Right atrium auricular region (tissue), 2 donors: ENCODE measurements around the gene CSMD2. TPM values are rescaled to one million over a fixed set of nuclear protein-coding genes. Genes with fewer than 3 reads are reported as not detected.

Experiments
- DNase-seq: peaks from one replicate; pipeline ENCODE4 v3.0.0-alpha.2; 2019; ENCODE audit warnings: low spot score
- H3K27ac ChIP-seq, 2 donors: fragments of 200-600 bp; sonication (generic); 1 replicate in 1 of 2; 2 replicates in 1 of 2; pipeline ENCODE4 v1.5.1; 2016 to 2019
- H3K27me3 ChIP-seq, 2 donors: fragments of 200-600 bp; sonication (generic); one replicate each; pipeline versions ENCODE4 v1.5.1 to v1.6.0; 2017 to 2019
- H3K36me3 ChIP-seq: fragments of 200-600 bp; sonication (generic); one replicate; pipeline ENCODE4 v1.5.1; 2016
- H3K4me1 ChIP-seq, 2 donors: fragments of 200-600 bp; sonication (generic); one replicate each; pipeline versions ENCODE4 v1.5.1 to v1.6.0; 2017 to 2019
- H3K4me3 ChIP-seq, 2 donors: fragments of 200-600 bp; sonication (generic); 1 replicate in 1 of 2; 2 replicates in 1 of 2; pipeline ENCODE4 v1.5.1; 2017 to 2019; ENCODE audit warnings: mild to moderate bottlenecking in 1 of 2, moderate library complexity in 1 of 2
- H3K9me3 ChIP-seq, 2 donors: fragments of 200-600 bp; sonication (generic); one replicate each; pipeline ENCODE4 v1.5.1; 2019
- total RNA-seq, 2 donors: library from RNA; depleted of rRNA; stranded (reverse); fragments of >200 nt; gene quantifications; one replicate each; pipeline ENCODE4 v1.1.0, GENCODE V29; 2016
- TF ChIP-seq, protein P1 (sequence below), 2 donors: fragments of 200-600 bp; sonication (generic); IDR thresholded peaks; one replicate each; pipeline ENCODE4 v1.5.1; 2019; ENCODE audit warnings: antibody characterized with exemption in 2 of 2

The CSMD2 gene
- total RNA-seq, 2 donors from 2014 or later: 0.39 to 0.44 TPM

DNA sequence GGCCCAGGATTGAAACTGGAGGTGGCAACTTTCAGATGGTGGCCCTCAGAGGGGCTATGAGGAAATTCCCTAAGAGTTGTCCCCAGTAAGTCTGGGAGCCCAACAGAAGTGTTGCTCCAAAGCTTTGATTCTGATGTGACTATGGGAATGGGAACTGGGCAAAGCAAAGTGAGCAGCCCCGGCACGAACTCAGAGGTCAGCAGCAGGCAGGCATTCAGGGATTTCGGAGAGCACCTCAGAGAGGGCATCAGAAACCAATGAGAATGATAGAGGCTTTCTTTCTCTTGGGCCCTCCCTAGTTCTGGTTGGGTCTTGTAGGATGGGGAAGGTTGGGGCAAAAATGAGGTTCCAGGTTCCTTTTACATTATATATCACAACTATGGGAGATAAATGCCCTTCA lies 422.4 kb downstream of the CSMD2 start:
- DNase-seq: no peak

DNA sequence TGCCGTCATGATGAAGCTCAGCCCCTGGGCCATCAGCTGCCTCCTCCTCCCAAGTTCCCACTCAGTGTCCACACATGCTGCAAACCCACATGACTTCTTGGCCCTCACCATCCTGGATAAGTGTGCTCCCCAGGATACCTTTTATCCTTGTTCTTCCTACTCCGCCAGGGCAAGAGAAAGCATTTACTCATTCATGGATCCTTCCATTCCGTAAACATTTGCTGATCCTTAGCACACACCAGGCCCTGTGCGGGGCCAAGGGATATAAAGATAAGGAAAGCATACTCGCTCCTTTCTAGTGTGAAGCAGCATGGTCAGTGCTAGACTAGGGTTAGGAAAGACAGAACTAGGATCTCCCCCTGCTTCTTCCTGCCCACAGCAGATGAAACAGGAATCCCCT lies 423.3 kb downstream of the CSMD2 start:
- TF ChIP-seq, protein P1, sequence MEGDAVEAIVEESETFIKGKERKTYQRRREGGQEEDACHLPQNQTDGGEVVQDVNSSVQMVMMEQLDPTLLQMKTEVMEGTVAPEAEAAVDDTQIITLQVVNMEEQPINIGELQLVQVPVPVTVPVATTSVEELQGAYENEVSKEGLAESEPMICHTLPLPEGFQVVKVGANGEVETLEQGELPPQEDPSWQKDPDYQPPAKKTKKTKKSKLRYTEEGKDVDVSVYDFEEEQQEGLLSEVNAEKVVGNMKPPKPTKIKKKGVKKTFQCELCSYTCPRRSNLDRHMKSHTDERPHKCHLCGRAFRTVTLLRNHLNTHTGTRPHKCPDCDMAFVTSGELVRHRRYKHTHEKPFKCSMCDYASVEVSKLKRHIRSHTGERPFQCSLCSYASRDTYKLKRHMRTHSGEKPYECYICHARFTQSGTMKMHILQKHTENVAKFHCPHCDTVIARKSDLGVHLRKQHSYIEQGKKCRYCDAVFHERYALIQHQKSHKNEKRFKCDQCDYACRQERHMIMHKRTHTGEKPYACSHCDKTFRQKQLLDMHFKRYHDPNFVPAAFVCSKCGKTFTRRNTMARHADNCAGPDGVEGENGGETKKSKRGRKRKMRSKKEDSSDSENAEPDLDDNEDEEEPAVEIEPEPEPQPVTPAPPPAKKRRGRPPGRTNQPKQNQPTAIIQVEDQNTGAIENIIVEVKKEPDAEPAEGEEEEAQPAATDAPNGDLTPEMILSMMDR (IDR thresholded peaks at IDR 0.05): no peak
- Histone ChIP-seq H3K36me3 (no peaks in the 10 kb centered on the region), H3K4me3 (no peak overlapping the region), H3K27ac (no peak overlapping the region), H3K4me1 (no peaks in the 10 kb centered on the region), H3K27me3 (no peaks in the 10 kb centered on the region), H3K9me3 (no peaks in the 10 kb centered on the region)
- DNase-seq: no peak

More for the DNA sequence above, 422.4 kb downstream of the CSMD2 start:
- Histone ChIP-seq H3K9me3 (no peaks in the 10 kb centered on the region), H3K4me1 (no peaks in the 10 kb centered on the region), H3K27me3 (no peaks in the 10 kb centered on the region), H3K27ac (no peak overlapping the region), H3K4me3 (no peak overlapping the region), H3K36me3 (no peaks in the 10 kb centered on the region)
- TF ChIP-seq, protein P1 (IDR thresholded peaks at IDR 0.05): no peak

DNA sequence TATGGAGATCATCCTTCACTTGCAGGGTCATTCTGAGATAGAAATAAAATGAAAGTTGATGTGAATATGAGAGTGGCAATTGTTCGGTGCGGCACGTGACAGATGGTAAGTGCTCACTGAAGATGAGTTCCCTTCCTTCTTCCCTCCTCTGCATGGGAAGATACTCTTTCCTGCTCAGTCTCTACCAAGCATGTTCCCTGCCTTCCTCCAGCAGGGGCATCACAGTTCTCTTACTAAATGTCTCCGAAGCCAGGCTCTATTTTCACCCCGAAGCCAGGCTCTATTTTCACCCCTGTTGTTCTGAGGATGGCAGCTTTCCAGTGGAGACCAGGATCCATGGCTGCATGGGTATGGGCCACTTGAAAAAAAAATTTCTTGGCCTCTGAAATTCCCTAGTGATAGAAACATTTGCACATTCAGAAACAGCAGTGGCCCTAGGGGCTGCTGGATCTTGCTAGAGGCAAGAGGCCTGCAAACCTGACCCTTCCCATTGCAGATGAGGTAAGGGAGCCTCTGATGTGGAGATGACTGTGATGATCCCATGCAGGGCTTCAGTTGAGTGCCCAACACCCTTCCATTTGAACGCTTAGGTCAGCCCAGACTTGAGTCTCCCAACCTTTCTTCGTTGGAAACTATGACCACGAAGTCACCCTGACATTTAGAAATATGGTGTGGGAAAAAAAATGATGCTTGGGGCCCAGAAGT lies 424.8 kb downstream of the CSMD2 start:
- Histone ChIP-seq H3K27ac (no peak overlapping the region), H3K4me3 (no peak overlapping the region), H3K27me3 (no peaks in the 10 kb centered on the region), H3K4me1 (no peaks in the 10 kb centered on the region), H3K9me3 (no peaks in the 10 kb centered on the region), H3K36me3 (no peaks in the 10 kb centered on the region)
- DNase-seq: no peak
- TF ChIP-seq, protein P1 (IDR thresholded peaks at IDR 0.05): no peak

- Histone ChIP-seq H3K4me3 (no peak overlapping the region), H3K27me3 (no peaks in the 10 kb centered on the region), H3K4me1 (no peaks in the 10 kb centered on the region), H3K36me3 (no peaks in the 10 kb centered on the region), H3K27ac (no peak overlapping the region), H3K9me3 (no peaks in the 10 kb centered on the region)
- DNase-seq: no peak
- TF ChIP-seq, protein P1 (IDR thresholded peaks at IDR 0.05): no peak
Measured at GRCh38 chr1:33738976-33739375, 426.1 kb downstream of the CSMD2 start.

DNA sequence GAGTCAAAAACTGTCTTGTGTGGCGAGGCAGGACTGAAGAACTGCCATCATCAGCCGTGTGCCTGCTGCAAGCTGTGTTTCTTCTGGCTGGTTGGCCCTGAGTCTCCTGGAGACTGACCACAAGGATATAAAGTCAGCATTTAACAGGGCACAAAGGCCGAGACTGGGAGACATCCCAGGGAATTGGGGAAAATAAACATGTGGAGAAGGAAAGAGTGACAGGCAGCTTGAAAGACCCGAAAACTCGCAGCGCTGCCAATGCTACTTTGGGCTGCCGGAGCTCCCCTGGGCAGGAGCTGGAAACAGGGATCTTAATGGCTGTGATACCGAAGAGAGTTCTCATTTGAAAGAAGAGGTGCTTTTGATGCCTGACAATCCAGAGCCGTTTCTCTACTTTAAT lies 426.5 kb downstream of the CSMD2 start:
- H3K27me3 ChIP-seq: no peaks in the 10 kb centered on the region
- no peak overlapping the region for H3K27ac ChIP-seq
- H3K9me3 ChIP-seq: no peaks in the 10 kb centered on the region
- H3K4me3 ChIP-seq: no peak overlapping the region
- H3K4me1 ChIP-seq: no peaks in the 10 kb centered on the region
- TF ChIP-seq, protein P1 (IDR thresholded peaks at IDR 0.05): no peak
- H3K36me3 ChIP-seq: no peaks in the 10 kb centered on the region
- no peak for DNase-seq

GRCh38 chr1:33736496-33736895 lies 428.5 kb downstream of the CSMD2 start:
- TF ChIP-seq, protein P1 (IDR thresholded peaks at IDR 0.05): no peak
- no peaks in the 10 kb centered on the region for H3K27me3 ChIP-seq
- H3K27ac ChIP-seq: no peak overlapping the region
- H3K4me1 ChIP-seq: no peaks in the 10 kb centered on the region
- H3K4me3 ChIP-seq: no peak overlapping the region
- no peaks in the 10 kb centered on the region for H3K9me3 ChIP-seq
- no peaks in the 10 kb centered on the region for H3K36me3 ChIP-seq
- DNase-seq: no peak
